ENCODE measurements around the gene TMEM52. TPM values are rescaled to one million over a fixed set of nuclear protein-coding genes. Genes with fewer than 3 reads are reported as not detected.

The TMEM52 gene
- total and polyA plus RNA-seq, 2 of the 13 experiments (the other 11 are each of a cell fraction or from before 2014, with no cell fraction given): 13.2 to 18.7 TPM

- TF ChIP-seq ZBTB40 (IDR thresholded peaks at IDR 0.05): no peak
- no peak for TF ChIP-seq ZBTB40 (CRISPR knock-in tag; IDR thresholded peaks at IDR 0.05)
- TF ChIP-seq MIXL1 (CRISPR knock-in tag; IDR thresholded peaks at IDR 0.05): no peak
- TF ChIP-seq FOXO4 (CRISPR knock-in tag; conservative IDR thresholded peaks at IDR 0.05): no peak
- no peak for TF ChIP-seq PITX1 (CRISPR knock-in tag; IDR thresholded peaks at IDR 0.05)
- no peak for TF ChIP-seq ZNF737 (CRISPR knock-in tag; IDR thresholded peaks at IDR 0.05; ENCODE audit: borderline replicate concordance)
- TF ChIP-seq SALL2 (CRISPR knock-in tag; IDR thresholded peaks at IDR 0.05): no peak
- no peak for TF ChIP-seq ZNF639 (CRISPR knock-in tag; conservative IDR thresholded peaks at IDR 0.05)
- TF ChIP-seq NBN (conservative IDR thresholded peaks at IDR 0.05): no peak
- TF ChIP-seq ZNF747 (CRISPR knock-in tag; IDR thresholded peaks at IDR 0.05; ENCODE audit: borderline replicate concordance): no peak
- no peak for TF ChIP-seq KDM6A (CRISPR knock-in tag; IDR thresholded peaks at IDR 0.05; ENCODE audit: low read depth)
- TF ChIP-seq SYNCRIP (IDR thresholded peaks at IDR 0.05; ENCODE audit: insufficient read depth, low read depth, low read length): no peak
- no peak for TF ChIP-seq POLR2AphosphoS5 (IDR thresholded peaks at IDR 0.05; ENCODE audit: low read depth, low read length)
- no peak for TF ChIP-seq STAT5B (CRISPR knock-in tag; IDR thresholded peaks at IDR 0.05)
- no peak for TF ChIP-seq ZNF672 (CRISPR knock-in tag; IDR thresholded peaks at IDR 0.05)
- TF ChIP-seq SMARCC2 (IDR thresholded peaks at IDR 0.05): no peak
- TF ChIP-seq POLR2A (IDR thresholded peaks at IDR 0.05; ENCODE audit: insufficient read depth in 1 of 2, low read depth in 2 of 2, low read length in 2 of 2): no peak
- no peak for TF ChIP-seq YY1 (IDR thresholded peaks at IDR 0.05; ENCODE audit: insufficient read depth, insufficient replicate concordance, low read depth, low read length)
- no peak for TF ChIP-seq ASH2L (IDR thresholded peaks at IDR 0.05; ENCODE audit: insufficient read length, low read depth, low read length)
- TF ChIP-seq SOX5 (CRISPR knock-in tag; IDR thresholded peaks at IDR 0.05; ENCODE audit: borderline replicate concordance): peak; percentile 39; the same call in 1 of the 2 replicates
- TF ChIP-seq MED1 (CRISPR knock-in tag; IDR thresholded peaks at IDR 0.05): peak; percentile 52; the same call in 1 of the 2 replicates
- no peak for TF ChIP-seq TOE1 (CRISPR knock-in tag; IDR thresholded peaks at IDR 0.05)
- TF ChIP-seq FOSL2 (CRISPR knock-in tag; IDR thresholded peaks at IDR 0.05): no peak
Observed at GRCh38 chr1:1955621-1956094, 36.6 kb upstream of the TMEM52 start (continued).
